Mammary epithelial cell (primary cell): ENCODE data around the gene TRPV5.

Experiments used
- CTCF ChIP-seq, 2 donors: IDR thresholded peaks in 1 of 2; conservative IDR thresholded peaks in 1 of 2; 2 replicates each; pipeline ENCODE4 v1.5.1; 2011 to 2012; ENCODE audit warnings: inconsistent platforms in 2 of 2, low read length in 2 of 2, mild to moderate bottlenecking in 2 of 2, control low read depth in 1 of 2, low read depth in 1 of 2; ENCODE audit not compliant: insufficient read depth in 1 of 2; ENCODE audit errors: extremely low read depth in 1 of 2
- EZH2 ChIP-seq: IDR thresholded peaks from 2 replicates; pipeline ENCODE4 v1.6.1; 2012; ENCODE audit warnings: low read length, inconsistent platforms, borderline replicate concordance

- TF ChIP-seq EZH2 (no peak), CTCF (conservative IDR thresholded peaks at IDR 0.05 in 1 of 2, IDR thresholded peaks at IDR 0.05 in 1 of 2; ENCODE audit: extremely low read depth in 1 of 2, insufficient read depth in 1 of 2, low read depth in 1 of 2, low read length in 2 of 2) (no peak)
Measured at GRCh38 chr7:142894985-142895593, 38.5 kb downstream of the TRPV5 start.
